C4-2B (cell line): ENCODE measurements around the gene TNFAIP8.

Experiments
- ZFX ChIP-seq: fragments of 450-650 bp; IDR thresholded peaks from 2 replicates; pipeline ENCODE4 v1.6.1; 2017
- TF ChIP-seq, protein P1 (sequence below): fragments of 450-650 bp; conservative IDR thresholded peaks from 2 replicates; pipeline ENCODE4 v1.5.1; 2017; ENCODE audit warnings: mild to moderate bottlenecking

DNA sequence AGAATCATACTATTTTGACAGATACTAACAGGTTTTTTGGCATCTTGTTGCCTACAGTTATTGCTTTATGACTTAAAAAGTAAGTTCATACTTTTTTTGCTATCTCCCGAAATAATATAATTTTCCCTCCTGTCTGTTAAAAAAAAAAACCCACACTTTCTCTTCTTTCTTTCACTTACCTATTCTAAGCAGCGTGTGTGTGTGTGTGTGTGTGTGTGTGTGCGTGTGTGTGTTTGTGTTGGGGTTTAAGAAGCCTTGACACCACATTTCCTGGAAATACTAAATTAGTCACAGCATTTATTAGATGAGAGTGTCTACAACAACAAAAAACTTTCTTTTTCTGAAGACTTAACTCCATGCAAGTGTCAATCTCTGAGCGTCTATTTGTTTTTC, 12.4 kb downstream of the TNFAIP8 start:
- TF ChIP-seq, protein P1, sequence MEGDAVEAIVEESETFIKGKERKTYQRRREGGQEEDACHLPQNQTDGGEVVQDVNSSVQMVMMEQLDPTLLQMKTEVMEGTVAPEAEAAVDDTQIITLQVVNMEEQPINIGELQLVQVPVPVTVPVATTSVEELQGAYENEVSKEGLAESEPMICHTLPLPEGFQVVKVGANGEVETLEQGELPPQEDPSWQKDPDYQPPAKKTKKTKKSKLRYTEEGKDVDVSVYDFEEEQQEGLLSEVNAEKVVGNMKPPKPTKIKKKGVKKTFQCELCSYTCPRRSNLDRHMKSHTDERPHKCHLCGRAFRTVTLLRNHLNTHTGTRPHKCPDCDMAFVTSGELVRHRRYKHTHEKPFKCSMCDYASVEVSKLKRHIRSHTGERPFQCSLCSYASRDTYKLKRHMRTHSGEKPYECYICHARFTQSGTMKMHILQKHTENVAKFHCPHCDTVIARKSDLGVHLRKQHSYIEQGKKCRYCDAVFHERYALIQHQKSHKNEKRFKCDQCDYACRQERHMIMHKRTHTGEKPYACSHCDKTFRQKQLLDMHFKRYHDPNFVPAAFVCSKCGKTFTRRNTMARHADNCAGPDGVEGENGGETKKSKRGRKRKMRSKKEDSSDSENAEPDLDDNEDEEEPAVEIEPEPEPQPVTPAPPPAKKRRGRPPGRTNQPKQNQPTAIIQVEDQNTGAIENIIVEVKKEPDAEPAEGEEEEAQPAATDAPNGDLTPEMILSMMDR, result no peak
- no peak for TF ChIP-seq ZFX
